Neural progenitor cell (in vitro differentiated cells): ENCODE data around the gene CUBN. TPM values are rescaled to one million over a fixed set of nuclear protein-coding genes. Genes with fewer than 3 reads are reported as not detected.

Experiments
- DNase-seq: peaks from one replicate; pipeline ENCODE4 v3.0.0-alpha.2; 2016; ENCODE audit warnings: low spot score
- H2AFZ ChIP-seq: fragments of 200-600 bp; sonication (generic); replicated peaks from 2 replicates; pipeline ENCODE4 v1.6.1; 2016; ENCODE audit warnings: antibody characterized with exemption
- H3F3A ChIP-seq: fragments of 200-600 bp; sonication (generic); 2 replicates; pipeline ENCODE4 v1.6.1; 2016; ENCODE audit warnings: antibody characterized with exemption, low read depth
- H3K27ac ChIP-seq: fragments of 200-600 bp; sonication (generic); 2 replicates; pipeline ENCODE4 v1.5.1; 2016; ENCODE audit warnings: mild to moderate bottlenecking
- H3K27me3 ChIP-seq: fragments of 200-600 bp; sonication (generic); 2 replicates; pipeline ENCODE4 v1.6.1; 2016; ENCODE audit warnings: mild to moderate bottlenecking, moderate library complexity
- H3K36me3 ChIP-seq: fragments of 200-600 bp; sonication (generic); 2 replicates; pipeline ENCODE4 v1.5.1; 2016
- H3K4me1 ChIP-seq: fragments of 200-600 bp; sonication (generic); 2 replicates; pipeline ENCODE4 v1.6.1; 2016; ENCODE audit warnings: mixed run types
- H3K4me2 ChIP-seq: fragments of 200-600 bp; sonication (generic); 2 replicates; pipeline ENCODE4 v1.6.1; 2016
- H3K4me3 ChIP-seq: fragments of 200-600 bp; sonication (generic); 2 replicates; pipeline ENCODE4 v1.5.1; 2016
- H3K79me2 ChIP-seq: fragments of 200-600 bp; sonication (generic); 2 replicates; pipeline ENCODE4 v1.6.1; 2016; ENCODE audit warnings: low read depth
- H3K9ac ChIP-seq: fragments of 200-600 bp; sonication (generic); 2 replicates; pipeline ENCODE4 v1.6.1; 2016
- H3K9me3 ChIP-seq: fragments of 200-600 bp; sonication (generic); 2 replicates; pipeline ENCODE4 v1.5.1; 2016; ENCODE audit warnings: low read depth
- H4K20me1 ChIP-seq: fragments of 200-600 bp; sonication (generic); 2 replicates; pipeline ENCODE4 v1.6.1; 2016; ENCODE audit warnings: low read depth
- H3K27ac Mint-ChIP-seq: 3 replicates; pipeline ENCODE4 v1.8.0; 2021; ENCODE audit warnings: mixed read lengths
- H3K27me3 Mint-ChIP-seq: 2 replicates; pipeline ENCODE4 v1.8.0; 2022; ENCODE audit warnings: low read depth, mild to moderate bottlenecking, inconsistent platforms, moderate library complexity, mixed read lengths; ENCODE audit not compliant: insufficient read depth
- H3K36me3 Mint-ChIP-seq: 3 replicates; pipeline ENCODE4 v1.8.0; 2021; ENCODE audit warnings: mixed read lengths
- H3K4me1 Mint-ChIP-seq: 3 replicates; pipeline ENCODE4 v1.8.0; 2021; ENCODE audit warnings: mixed read lengths
- H3K4me3 Mint-ChIP-seq: 3 replicates; pipeline ENCODE4 v1.8.0; 2021; ENCODE audit warnings: mild to moderate bottlenecking, moderate library complexity, mixed read lengths
- H3K9me3 Mint-ChIP-seq: 3 replicates; pipeline ENCODE4 v1.8.0; 2020; ENCODE audit warnings: mixed read lengths
- CTCF ChIP-seq: fragments of 200-600 bp; sonication (generic); IDR thresholded peaks from 2 replicates; pipeline ENCODE4 v1.5.1; 2017; ENCODE audit warnings: antibody characterized with exemption, mild to moderate bottlenecking
- EZH2 ChIP-seq: fragments of 200-600 bp; sonication (generic); IDR thresholded peaks from 2 replicates; pipeline ENCODE4 v1.6.1; 2017; ENCODE audit warnings: antibody characterized with exemption, mild to moderate bottlenecking, moderate library complexity
- EZH2phosphoT487 ChIP-seq: fragments of 200-600 bp; sonication (generic); IDR thresholded peaks from 2 replicates; pipeline ENCODE4 v1.6.1; 2017; ENCODE audit warnings: antibody characterized with exemption
- total RNA-seq: library from RNA; depleted of rRNA; stranded (reverse); fragments of >200 nt; gene quantifications from 2 replicates; pipeline ENCODE4 v1.2.3, GENCODE V29; 2015; ENCODE audit warnings: low replicate concordance

The CUBN gene
- total RNA-seq, 1 donor from 2014 or later, result 2.2 TPM

- no peak for DNase-seq
- TF ChIP-seq CTCF, result no peak
- no peak for TF ChIP-seq EZH2
- TF ChIP-seq EZH2phosphoT487, result no peak
- peaks cover 8% of the 10 kb centered on the region for H3K36me3 Mint-ChIP-seq
- Histone ChIP-seq H3F3A (peaks cover 10% of the 10 kb centered on the region), H3K4me3 (no peak overlapping the region), H2AFZ (no peak overlapping the region), H3K27ac (no peak overlapping the region), H3K27me3 (no peaks in the 10 kb centered on the region), H3K4me2 (no peak overlapping the region), H3K9ac (no peak overlapping the region), H3K9me3 (no peaks in the 10 kb centered on the region), H3K4me1 (peaks cover 12% of the 10 kb centered on the region), H3K79me2 (no peaks in the 10 kb centered on the region), H3K36me3 (no peaks in the 10 kb centered on the region), H4K20me1 (no peaks in the 10 kb centered on the region)
- no peaks in the 10 kb centered on the region for H3K9me3 Mint-ChIP-seq
- no peak overlapping the region for H3K4me3 Mint-ChIP-seq
- H3K4me1 Mint-ChIP-seq, result peaks cover 26% of the 10 kb centered on the region
- H3K27me3 Mint-ChIP-seq, result no peaks in the 10 kb centered on the region
- no peak overlapping the region for H3K27ac Mint-ChIP-seq
Measured at GRCh38 chr10:17177014-17177413, 47.4 kb upstream of the CUBN start.

- Mint-ChIP-seq H3K9me3 (no peaks in the 10 kb centered on the region), H3K4me3 (no peak overlapping the region), H3K36me3 (peaks cover 10% of the 10 kb centered on the region), H3K27me3 (no peaks in the 10 kb centered on the region), H3K4me1 (peaks cover 32% of the 10 kb centered on the region), H3K27ac (no peak overlapping the region)
- Histone ChIP-seq H3K4me1 (peaks cover 20% of the 10 kb centered on the region), H3F3A (peaks cover 20% of the 10 kb centered on the region), H3K9me3 (no peaks in the 10 kb centered on the region), H3K4me2 (no peak overlapping the region), H4K20me1 (no peaks in the 10 kb centered on the region), H3K36me3 (no peaks in the 10 kb centered on the region), H3K27ac (no peak overlapping the region), H2AFZ (no peak overlapping the region), H3K27me3 (no peaks in the 10 kb centered on the region), H3K9ac (no peak overlapping the region), H3K4me3 (no peak overlapping the region), H3K79me2 (no peaks in the 10 kb centered on the region)
- no peak for TF ChIP-seq EZH2
- DNase-seq, result no peak
Measured at GRCh38 chr10:17176091-17176490, 46.5 kb upstream of the CUBN start.

GRCh38 chr10:17175551-17175950 lies 45.9 kb upstream of the CUBN start:
- Histone ChIP-seq H2AFZ (no peak overlapping the region), H3K4me2 (peak overlapping the region; percentile 29), H3K4me3 (no peak overlapping the region), H3K27me3 (no peaks in the 10 kb centered on the region), H3K9ac (no peak overlapping the region), H4K20me1 (no peaks in the 10 kb centered on the region), H3K27ac (no peak overlapping the region), H3K36me3 (no peaks in the 10 kb centered on the region), H3K79me2 (no peaks in the 10 kb centered on the region), H3K4me1 (peaks cover 26% of the 10 kb centered on the region), H3F3A (peaks cover 25% of the 10 kb centered on the region), H3K9me3 (no peaks in the 10 kb centered on the region)
- Mint-ChIP-seq H3K27me3 (no peaks in the 10 kb centered on the region), H3K36me3 (peaks cover 10% of the 10 kb centered on the region), H3K27ac (no peak overlapping the region), H3K4me1 (peaks cover 34% of the 10 kb centered on the region), H3K9me3 (no peaks in the 10 kb centered on the region), H3K4me3 (no peak overlapping the region)
- DNase-seq, result peak; percentile 39
- no peak for TF ChIP-seq EZH2
- TF ChIP-seq CTCF, result no peak
- no peak for TF ChIP-seq EZH2phosphoT487

- H2AFZ ChIP-seq, result no peak overlapping the region
- H3K9ac ChIP-seq, result no peak overlapping the region
- no peak overlapping the region for H3K27ac ChIP-seq
- Mint-ChIP-seq H3K27ac (no peak overlapping the region), H3K4me3 (no peak overlapping the region), H3K27me3 (no peaks in the 10 kb centered on the region), H3K9me3 (no peaks in the 10 kb centered on the region), H3K4me1 (peaks cover 38% of the 10 kb centered on the region), H3K36me3 (peaks cover 10% of the 10 kb centered on the region)
- no peaks in the 10 kb centered on the region for H3K36me3 ChIP-seq
- no peaks in the 10 kb centered on the region for H3K79me2 ChIP-seq
- H3K4me3 ChIP-seq, result no peak overlapping the region
- TF ChIP-seq EZH2phosphoT487 (no peak), CTCF (no peak), EZH2 (no peak)
- H3K27me3 ChIP-seq, result no peaks in the 10 kb centered on the region
- peaks cover 27% of the 10 kb centered on the region for H3K4me1 ChIP-seq
- no peak for DNase-seq
- peaks cover 25% of the 10 kb centered on the region for H3F3A ChIP-seq
- H3K9me3 ChIP-seq, result no peaks in the 10 kb centered on the region
- no peaks in the 10 kb centered on the region for H4K20me1 ChIP-seq
- no peak overlapping the region for H3K4me2 ChIP-seq
Measured at GRCh38 chr10:17174626-17175025, 45.0 kb upstream of the CUBN start.
